WTC11 (cell line): Measurements from ENCODE around the gene PTCH1.

Source experiments
- CBFB ChIP-seq: sonication (generic); formaldehyde crosslinking; IDR thresholded peaks from 2 replicates; pipeline ENCODE4 v1.8.1; 2022; ENCODE audit warnings: mild to moderate bottlenecking, low read depth, missing genetic modification reagents
- CTCF ChIP-seq: fragments of 200-600 bp; IDR thresholded peaks from 2 replicates; pipeline ENCODE4 v1.8.0; 2022; ENCODE audit warnings: antibody characterized with exemption
- ESRRA ChIP-seq: sonication (generic); formaldehyde crosslinking; IDR thresholded peaks from 2 replicates; pipeline ENCODE4 v1.8.1; 2022; ENCODE audit warnings: mild to moderate bottlenecking, missing genetic modification reagents, borderline replicate concordance
- FOXJ3 ChIP-seq: sonication (generic); formaldehyde crosslinking; IDR thresholded peaks from 2 replicates; pipeline ENCODE4 v1.9.0; 2021; ENCODE audit warnings: missing genetic modification reagents, mild to moderate bottlenecking, borderline replicate concordance
- FOXP4 ChIP-seq: sonication (generic); formaldehyde crosslinking; IDR thresholded peaks from 2 replicates; pipeline ENCODE4 v1.8.0; 2022; ENCODE audit warnings: mild to moderate bottlenecking, missing genetic modification reagents
- JUN ChIP-seq: sonication (generic); formaldehyde crosslinking; IDR thresholded peaks from 2 replicates; pipeline ENCODE4 v1.8.0; 2023; ENCODE audit warnings: mild to moderate bottlenecking, missing genetic modification reagents
- SMAD4 ChIP-seq: sonication (generic); formaldehyde crosslinking; IDR thresholded peaks from 2 replicates; pipeline ENCODE4 v1.8.0; 2022; ENCODE audit warnings: mild to moderate bottlenecking, missing genetic modification reagents
- USF1 ChIP-seq: sonication (generic); formaldehyde crosslinking; IDR thresholded peaks from 2 replicates; pipeline ENCODE4 v1.8.0; 2022; ENCODE audit warnings: mild to moderate bottlenecking, missing genetic modification reagents
- USF2 ChIP-seq: sonication (generic); formaldehyde crosslinking; IDR thresholded peaks from 2 replicates; pipeline ENCODE4 v1.8.1; 2023; ENCODE audit warnings: mild to moderate bottlenecking, missing genetic modification reagents, moderate library complexity
- ZBTB43 ChIP-seq: sonication (generic); formaldehyde crosslinking; IDR thresholded peaks from 2 replicates; pipeline ENCODE4 v1.8.1; 2023; ENCODE audit warnings: mild to moderate bottlenecking, missing genetic modification reagents
- ZNF138 ChIP-seq: sonication (generic); formaldehyde crosslinking; conservative IDR thresholded peaks from 2 replicates; pipeline ENCODE4 v1.8.1; 2022; ENCODE audit warnings: mild to moderate bottlenecking, moderate library complexity, missing genetic modification reagents

GRCh38 chr9:95468791-95469190 lies 48.0 kb downstream of the PTCH1 start:
- no peak for TF ChIP-seq FOXP4
- TF ChIP-seq FOXJ3 (CRISPR knock-in tag), result no peak
- no peak for TF ChIP-seq ZNF138 (CRISPR knock-in tag)
- no peak for TF ChIP-seq USF1 (CRISPR knock-in tag)
- no peak for TF ChIP-seq SMAD4 (CRISPR knock-in tag)
- TF ChIP-seq ESRRA (CRISPR knock-in tag), result no peak
- no peak for TF ChIP-seq CTCF
- TF ChIP-seq ZBTB43 (CRISPR knock-in tag), result no peak
- no peak for TF ChIP-seq CBFB (CRISPR knock-in tag)
- no peak for TF ChIP-seq USF2 (CRISPR knock-in tag)
- TF ChIP-seq JUN (CRISPR knock-in tag), result no peak
